Esophagus squamous epithelium (tissue), 4 donors: ENCODE results near the gene AXIN1.

Experiments used
- POLR2A ChIP-seq, 4 donors: fragments of 450-650 bp; IDR thresholded peaks; one replicate each; pipeline ENCODE4 v1.6.1; 2017; ENCODE audit warnings: antibody characterized with exemption in 4 of 4, mild to moderate bottlenecking in 4 of 4, moderate library complexity in 3 of 4
- TF ChIP-seq, protein P1 (sequence below), 6 experiments: fragments of 450-650 bp in 4 of 6; fragments of 200-600 bp in 2 of 6; sonication (generic) in 2 of 6; IDR thresholded peaks; one replicate each; pipeline ENCODE4 v1.5.1; 2016 to 2019; ENCODE audit warnings: antibody characterized with exemption in 6 of 6, mild to moderate bottlenecking in 4 of 6, moderate library complexity in 4 of 6

DNA sequence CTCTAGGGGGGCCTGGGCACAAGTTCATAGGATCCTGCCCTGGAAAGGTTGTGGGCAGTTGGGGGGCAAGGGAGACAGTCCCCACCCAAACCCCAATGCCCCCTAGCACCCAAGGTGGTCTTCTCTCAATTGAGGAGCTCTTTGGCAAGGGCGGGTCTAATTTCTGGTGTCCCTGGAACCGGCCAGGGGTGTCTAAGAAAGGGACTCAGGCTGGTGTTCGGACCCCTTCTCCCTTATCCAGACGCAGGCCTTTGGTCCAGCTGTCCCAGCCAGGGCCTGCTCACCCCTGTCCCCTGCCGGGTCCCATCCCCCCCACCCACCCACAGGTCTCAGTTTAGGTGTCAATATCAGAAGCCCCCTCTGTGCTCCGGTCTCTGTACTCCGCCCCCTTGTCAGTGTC lies 73.0 kb downstream of the AXIN1 start:
- no peak for TF ChIP-seq POLR2A (IDR thresholded peaks at IDR 0.05)
- TF ChIP-seq, protein P1, sequence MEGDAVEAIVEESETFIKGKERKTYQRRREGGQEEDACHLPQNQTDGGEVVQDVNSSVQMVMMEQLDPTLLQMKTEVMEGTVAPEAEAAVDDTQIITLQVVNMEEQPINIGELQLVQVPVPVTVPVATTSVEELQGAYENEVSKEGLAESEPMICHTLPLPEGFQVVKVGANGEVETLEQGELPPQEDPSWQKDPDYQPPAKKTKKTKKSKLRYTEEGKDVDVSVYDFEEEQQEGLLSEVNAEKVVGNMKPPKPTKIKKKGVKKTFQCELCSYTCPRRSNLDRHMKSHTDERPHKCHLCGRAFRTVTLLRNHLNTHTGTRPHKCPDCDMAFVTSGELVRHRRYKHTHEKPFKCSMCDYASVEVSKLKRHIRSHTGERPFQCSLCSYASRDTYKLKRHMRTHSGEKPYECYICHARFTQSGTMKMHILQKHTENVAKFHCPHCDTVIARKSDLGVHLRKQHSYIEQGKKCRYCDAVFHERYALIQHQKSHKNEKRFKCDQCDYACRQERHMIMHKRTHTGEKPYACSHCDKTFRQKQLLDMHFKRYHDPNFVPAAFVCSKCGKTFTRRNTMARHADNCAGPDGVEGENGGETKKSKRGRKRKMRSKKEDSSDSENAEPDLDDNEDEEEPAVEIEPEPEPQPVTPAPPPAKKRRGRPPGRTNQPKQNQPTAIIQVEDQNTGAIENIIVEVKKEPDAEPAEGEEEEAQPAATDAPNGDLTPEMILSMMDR (IDR thresholded peaks at IDR 0.05) = no peak
